Right lobe of liver (tissue), 6 donors: ENCODE results near the gene ZNF845. TPM values are rescaled to one million over a fixed set of nuclear protein-coding genes. Genes with fewer than 3 reads are reported as not detected.
"Not testable (repeated sequence)": the region's sequence is repeated elsewhere in the genome, so short reads cannot be mapped to it uniquely, and the experiment has no call there.

ENCODE experiments used
- ATAC-seq, 4 donors: fragments of 200-7000 bp; cut with Tn5 transposase; one replicate each; pipeline ENCODE4 v1.9.1; 2020; ENCODE audit warnings: mild to moderate bottlenecking in 4 of 4, moderate library complexity in 4 of 4
- DNase-seq, 3 donors: peaks; one replicate each; pipeline ENCODE4 v3.0.0-alpha.2; 2020
- H3K27ac ChIP-seq, 3 donors: fragments of 200-600 bp; one replicate each; pipeline ENCODE4 v1.8.0; 2022
- H3K27me3 ChIP-seq, 2 donors: fragments of 200-600 bp; one replicate each; pipeline ENCODE4 v1.8.0; 2022
- H3K36me3 ChIP-seq, 4 donors: fragments of 200-600 bp; sonication (generic) in 1 of 4; one replicate each; pipeline versions ENCODE4 v1.5.1 to v1.8.0; 2017 to 2022; ENCODE audit warnings: control low read depth in 1 of 4
- H3K4me1 ChIP-seq, 4 donors: fragments of 200-600 bp; sonication (generic) in 1 of 4; one replicate each; pipeline versions ENCODE4 v1.5.1 to v1.8.0; 2017 to 2022; ENCODE audit warnings: control low read depth in 1 of 4
- H3K4me3 ChIP-seq, 3 donors: fragments of 200-600 bp; one replicate each; pipeline ENCODE4 v1.8.0; 2022
- H3K9me3 ChIP-seq, 4 donors: fragments of 200-600 bp; sonication (generic) in 1 of 4; one replicate each; pipeline versions ENCODE4 v1.5.1 to v1.8.0; 2017 to 2022; ENCODE audit warnings: control low read depth in 1 of 4
- CTCF ChIP-seq, 4 donors: fragments of 200-600 bp in 3 of 4; fragments of 450-650 bp in 1 of 4; IDR thresholded peaks; one replicate each; pipeline versions ENCODE4 v1.5.1 to v1.8.0; 2016 to 2022; ENCODE audit warnings: antibody characterized with exemption in 4 of 4, mild to moderate bottlenecking in 2 of 4
- POLR2A ChIP-seq: fragments of 450-650 bp; IDR thresholded peaks from one replicate; pipeline ENCODE4 v1.6.1; 2017; ENCODE audit warnings: antibody characterized with exemption, mild to moderate bottlenecking
- WGBS: methylation state at CpG from one replicate; pipeline ENCODE4 v1.1.6; 2018; ENCODE audit warnings: low coverage, low lambda C conversion rate; ENCODE audit not compliant: insufficient coverage; ENCODE audit errors: missing lambda C conversion rate; 5-methylcytosine and 5-hydroxymethylcytosine counted together
- intact Hi-C, 2 donors: fragments of 100-400 bp; cut with DNase I; formaldehyde crosslinking; loops; one replicate each; pipeline versions ENCODE4 v1.11.2 to v1.14.1; 2022
- total RNA-seq, 6 experiments: library from RNA; depleted of rRNA in 2 of 6; stranded (reverse); fragments of >200 nt in 2 of 6; fragmentation: NEBNext Ultra II Directional in 3 of 6; extraction: Animal tissue kit (Norgen Biotek cat#: 25700) in 3 of 6; gene quantifications; one replicate each; pipeline versions ENCODE4 v1.1.0 to v1.2.4, GENCODE V29; 2016 to 2023
- donor health status: DM: no; HTN: yes; CAD: no.
- donor health status: DM: no; HTN: no; CAD: no.
- donor health status: DM: no; HTN: no; CAD: no.
- donor health status: DM: no; HTN: yes; CAD: no.
- donor health status: DM: no; HTN: yes; CAD: no.

The ZNF845 gene
- total RNA-seq, 6 experiments from 2014 or later, result 0.86 to 3.0 (median 1.4) TPM

GRCh38 chr19:53389978-53390377, 56.4 kb downstream of the ZNF845 start:
- DNase-seq, result no peak
- Histone ChIP-seq H3K4me3 (no peak overlapping the region), H3K9me3 (peaks cover 0 to 6% (median 0%) of the 10 kb centered on the region in 4 donors), H3K36me3 (no peaks in the 10 kb centered on the region), H3K27me3 (no peaks in the 10 kb centered on the region), H3K27ac (no peak overlapping the region), H3K4me1 (peaks cover 0 to 5% (median 2%) of the 10 kb centered on the region in 4 donors)
- ATAC-seq, result no peak
- intact Hi-C loops, result no loop called here
- no peak for TF ChIP-seq POLR2A
- TF ChIP-seq CTCF (IDR thresholded peaks at IDR 0.05), result no peak
- WGBS, result 39% methylated on average over 13 of the region's 22 CpGs

- intact Hi-C loops, result no loop called here
- Histone ChIP-seq H3K9me3 (peaks cover 0 to 2% (median 0%) of the 10 kb centered on the region in 4 donors), H3K4me3 (peak overlapping the region; percentile 76 to 85 (median 77)), H3K36me3 (peaks cover 0 to 5% (median 0%) of the 10 kb centered on the region in 4 donors), H3K27me3 (no peaks in the 10 kb centered on the region), H3K4me1 (peaks cover 0 to 7% (median 2%) of the 10 kb centered on the region in 4 donors), H3K27ac (peak overlapping the region in 2 of 3 donors; percentile 12 to 20)
- ATAC-seq, result peak; percentile 4 to 48 (median 32)
- peak; percentile 50 to 58 (median 51) for DNase-seq
- WGBS, result 6% methylated on average over 9 of the region's 18 CpGs
- TF ChIP-seq CTCF (IDR thresholded peaks at IDR 0.05) (no peak), POLR2A (no peak)
These were observed 61.0 kb downstream of the ZNF845 start for GRCh38 chr19:53394522-53394973.

- H3K4me3 ChIP-seq, result peak within 1 kb of the TSS; percentile 76 to 85 (median 77)
- ATAC-seq (peak; percentile 100), DNase-seq (peak; percentile 95 to 96 (median 96))
- intact Hi-C loops, result no loop called here
- peak within 1 kb of the TSS; percentile 12 to 36 (median 28) for H3K27ac ChIP-seq
- WGBS, result 0% methylated on average over 27 of the region's 58 CpGs
- H3K9me3 ChIP-seq, result peaks cover 0 to 2% (median 0%) of the 10 kb centered on the region in 4 donors
- peaks cover 0 to 10% (median 1%) of the 10 kb centered on the region in 4 donors for H3K36me3 ChIP-seq
- H3K27me3 ChIP-seq, result no peaks in the 10 kb centered on the region
- TF ChIP-seq POLR2A, result peak; percentile 47
- peak; percentile 46 to 59 (median 50) for TF ChIP-seq CTCF (IDR thresholded peaks at IDR 0.05)
- H3K4me1 ChIP-seq, result peaks cover 0 to 7% (median 2%) of the 10 kb centered on the region in 4 donors
These were observed 61.7 kb downstream of the ZNF845 start, which contains the start of gene ZNF765 for GRCh38 chr19:53394974-53395839. Gene ZNF765, plus strand, starts transcription at chr19:53395149. Its CDS starts 2,867 bp downstream, at chr19:53398016.

GRCh38 chr19:53395840-53396524, 62.4 kb downstream of the ZNF845 start:
- H3K4me1 ChIP-seq, H3K27ac ChIP-seq, DNase-seq, ATAC-seq, H3K9me3 ChIP-seq, H3K27me3 ChIP-seq, intact Hi-C loops: not testable (repeated sequence)
- WGBS, result 14% methylated on average over 9 of the region's 9 CpGs
- H3K4me3 ChIP-seq, result peak overlapping the region; percentile 76 to 85 (median 77)
- H3K36me3 ChIP-seq, result peaks cover 0 to 13% (median 1%) of the 10 kb centered on the region in 4 donors
